ENCODE results near the gene ZSCAN12.
A peak's percentile ranks its signal among the peaks of the same experiment; 100 is the strongest.

Gene ZSCAN12

GRCh38 chr6:28335040-28335563, 64.4 kb downstream of the ZSCAN12 start:
- Histone ChIP-seq H3K79me2 (ENCODE audit: insufficient read depth, low read depth) (no peaks in the 10 kb centered on the region), H3K4me1 (ENCODE audit: low read depth, poor library complexity, severe bottlenecking) (peaks cover 6% of the 10 kb centered on the region), H3K36me3 (ENCODE audit: insufficient read depth) (no peaks in the 10 kb centered on the region), H3K4me2 (peak overlapping the region; percentile 76), H4K20me1 (ENCODE audit: insufficient read depth) (no peaks in the 10 kb centered on the region), H2AFZ (ENCODE audit: low read depth) (peak overlapping the region; percentile 72), H3K27me3 (ENCODE audit: insufficient read depth, low read depth) (no peaks in the 10 kb centered on the region), H3K27ac (no peak overlapping the region), H3K4me3 (IDR thresholded peaks at IDR 0.05; ENCODE audit: insufficient read depth, low read depth, low read length) (no peak overlapping the region), H3K9ac (no peak overlapping the region)
- TF ChIP-seq CTCF (conservative IDR thresholded peaks at IDR 0.05; ENCODE audit: low read depth, low read length): no peak

DNA sequence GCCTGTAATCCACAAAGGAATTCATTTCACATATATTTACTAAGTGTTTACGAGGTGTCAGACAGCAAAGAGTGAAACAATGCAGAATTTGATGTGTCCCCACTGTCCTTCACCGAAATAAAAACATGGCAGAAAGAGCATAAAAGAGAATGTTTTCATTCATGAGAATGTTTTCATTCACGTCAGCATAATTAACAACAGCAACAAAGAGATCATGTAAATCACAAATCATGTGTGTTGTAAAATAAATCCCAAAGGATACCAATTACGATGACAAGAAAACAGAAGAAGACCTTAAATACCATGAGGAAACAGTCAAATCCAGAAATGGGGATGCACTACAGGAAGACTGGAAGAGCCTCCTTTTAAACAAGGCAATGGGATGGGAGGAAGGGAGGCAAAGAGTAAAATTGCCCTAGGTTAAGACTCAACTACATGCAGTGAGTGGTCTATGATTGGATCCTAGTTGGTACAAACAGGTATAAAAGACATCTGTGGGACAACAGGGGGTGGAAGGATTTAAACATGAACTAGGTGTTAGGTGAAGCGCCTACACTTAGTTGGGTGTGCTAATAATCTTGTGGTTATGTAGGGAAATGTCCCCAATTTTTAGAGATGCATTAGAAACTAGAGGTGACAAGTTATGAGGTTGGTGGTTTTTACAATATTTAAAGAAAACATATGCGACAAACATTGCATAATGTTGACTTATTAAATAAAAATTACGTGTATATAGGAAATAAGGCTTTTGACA, 65.1 kb downstream of the ZSCAN12 start:
- Histone ChIP-seq H3K36me3 (ENCODE audit: insufficient read depth) (no peaks in the 10 kb centered on the region), H3K4me3 (IDR thresholded peaks at IDR 0.05; ENCODE audit: insufficient read depth, low read depth, low read length) (no peak overlapping the region), H3K79me2 (ENCODE audit: insufficient read depth, low read depth) (no peaks in the 10 kb centered on the region), H4K20me1 (ENCODE audit: insufficient read depth) (no peaks in the 10 kb centered on the region), H2AFZ (ENCODE audit: low read depth) (no peak overlapping the region), H3K4me1 (ENCODE audit: low read depth, poor library complexity, severe bottlenecking) (peaks cover 6% of the 10 kb centered on the region), H3K4me2 (no peak overlapping the region), H3K9ac (no peak overlapping the region), H3K27me3 (ENCODE audit: insufficient read depth, low read depth) (no peaks in the 10 kb centered on the region), H3K27ac (no peak overlapping the region)
- no peak for TF ChIP-seq CTCF (conservative IDR thresholded peaks at IDR 0.05; ENCODE audit: low read depth, low read length)

DNA sequence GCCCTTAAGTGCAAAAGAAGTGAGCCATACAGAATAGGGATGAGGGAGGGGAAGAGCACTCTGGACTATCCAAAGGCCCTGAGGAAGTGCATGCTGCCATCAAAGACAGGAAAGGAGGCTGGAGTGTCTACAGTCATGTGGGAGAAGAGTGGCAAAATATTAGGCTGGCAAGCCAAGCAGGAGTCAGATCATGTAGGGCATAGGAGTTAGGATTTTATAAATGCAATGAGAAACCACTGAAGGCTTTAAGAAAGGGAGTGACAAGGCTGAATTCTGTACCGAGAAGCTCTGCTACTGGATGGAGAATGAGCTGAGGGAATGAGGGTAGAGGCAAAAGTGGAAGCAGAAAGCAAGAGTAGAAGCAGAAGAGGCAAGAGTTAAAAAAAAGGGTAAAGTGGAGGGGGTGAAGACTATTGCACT, 65.9 kb downstream of the ZSCAN12 start:
- Histone ChIP-seq H2AFZ (ENCODE audit: low read depth) (no peak overlapping the region), H3K4me2 (no peak overlapping the region), H3K36me3 (ENCODE audit: insufficient read depth) (no peaks in the 10 kb centered on the region), H3K27ac (no peak overlapping the region), H3K4me3 (IDR thresholded peaks at IDR 0.05; ENCODE audit: insufficient read depth, low read depth, low read length) (no peak overlapping the region), H3K27me3 (ENCODE audit: insufficient read depth, low read depth) (no peaks in the 10 kb centered on the region), H3K4me1 (ENCODE audit: low read depth, poor library complexity, severe bottlenecking) (peaks cover 6% of the 10 kb centered on the region), H3K9ac (no peak overlapping the region), H4K20me1 (ENCODE audit: insufficient read depth) (no peaks in the 10 kb centered on the region), H3K79me2 (ENCODE audit: insufficient read depth, low read depth) (no peaks in the 10 kb centered on the region)
- no peak for TF ChIP-seq CTCF (conservative IDR thresholded peaks at IDR 0.05; ENCODE audit: low read depth, low read length)

DNA sequence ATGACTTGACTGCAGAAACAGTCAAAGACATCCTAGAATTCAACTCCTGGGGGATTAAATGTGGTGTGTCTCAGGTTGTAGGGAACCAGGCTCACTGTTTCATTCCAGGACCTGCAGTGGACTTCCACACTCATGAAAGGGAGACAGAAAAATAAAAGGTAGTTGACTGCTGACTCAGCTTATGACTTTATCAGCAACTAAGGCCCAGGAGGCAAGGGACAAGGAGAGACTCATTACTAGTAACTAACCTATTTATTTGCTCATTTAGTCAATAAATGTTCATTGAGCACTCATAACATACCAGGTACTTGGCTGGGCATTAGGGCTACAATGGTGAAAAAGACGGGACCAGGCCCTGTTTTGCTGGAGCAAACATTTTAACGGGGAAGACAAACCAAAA, 66.5 kb downstream of the ZSCAN12 start:
- no peak for TF ChIP-seq CTCF (conservative IDR thresholded peaks at IDR 0.05; ENCODE audit: low read depth, low read length)
- Histone ChIP-seq H2AFZ (ENCODE audit: low read depth) (no peak overlapping the region), H3K4me1 (ENCODE audit: low read depth, poor library complexity, severe bottlenecking) (peaks cover 6% of the 10 kb centered on the region), H3K4me3 (IDR thresholded peaks at IDR 0.05; ENCODE audit: insufficient read depth, low read depth, low read length) (no peak overlapping the region), H4K20me1 (ENCODE audit: insufficient read depth) (no peaks in the 10 kb centered on the region), H3K27ac (no peak overlapping the region), H3K79me2 (ENCODE audit: insufficient read depth, low read depth) (no peaks in the 10 kb centered on the region), H3K36me3 (ENCODE audit: insufficient read depth) (no peaks in the 10 kb centered on the region), H3K27me3 (ENCODE audit: insufficient read depth, low read depth) (no peaks in the 10 kb centered on the region), H3K4me2 (no peak overlapping the region), H3K9ac (no peak overlapping the region)

Measured in KMS-11 (cell line).